Mesenchymal stem cell (in vitro differentiated cells and primary cell): ENCODE results near the gene TBC1D22A.

Source experiments
- DNase-seq: peaks from one replicate; pipeline ENCODE4 v3.0.0-alpha.2; 2013
- H2AFZ ChIP-seq: one replicate; pipeline ENCODE4 v1.6.1; 2013; ENCODE audit warnings: low read depth, mild to moderate bottlenecking, control low read depth, inconsistent platforms, low read length, moderate library complexity
- H2AK5ac ChIP-seq: 2 replicates; pipeline ENCODE4 v1.6.1; 2013; ENCODE audit warnings: low read length, moderate library complexity, mild to moderate bottlenecking, inconsistent platforms; ENCODE audit not compliant: severe bottlenecking
- H2BK120ac ChIP-seq: one replicate; pipeline ENCODE4 v1.6.1; 2013; ENCODE audit warnings: low read depth, mild to moderate bottlenecking, inconsistent platforms, low read length, moderate library complexity
- H2BK12ac ChIP-seq, 2 experiments: one replicate each; pipeline ENCODE4 v1.6.1; 2013; ENCODE audit warnings: inconsistent platforms in 2 of 2, low read length in 2 of 2, mild to moderate bottlenecking in 2 of 2, moderate library complexity in 2 of 2, control low read depth in 1 of 2
- H2BK15ac ChIP-seq: one replicate; pipeline ENCODE4 v1.6.1; 2013; ENCODE audit warnings: mild to moderate bottlenecking, low read depth, inconsistent platforms; ENCODE audit not compliant: poor library complexity, severe bottlenecking
- H2BK5ac ChIP-seq: 2 replicates; pipeline ENCODE4 v1.6.1; 2013; ENCODE audit warnings: low read depth, mild to moderate bottlenecking, low read length, control low read depth, inconsistent platforms; ENCODE audit not compliant: poor library complexity, severe bottlenecking
- H3K14ac ChIP-seq, 2 experiments: one replicate each; pipeline ENCODE4 v1.6.1; 2013; ENCODE audit warnings: inconsistent platforms in 2 of 2, low read length in 2 of 2, control low read depth in 1 of 2, mild to moderate bottlenecking in 1 of 2, moderate library complexity in 1 of 2
- H3K18ac ChIP-seq, 2 experiments: one replicate each; pipeline ENCODE4 v1.6.1; 2013; ENCODE audit warnings: inconsistent platforms in 2 of 2, low read length in 2 of 2, control low read depth in 1 of 2, low read depth in 1 of 2, mild to moderate bottlenecking in 1 of 2
- H3K23ac ChIP-seq, 2 experiments: one replicate each; pipeline ENCODE4 v1.6.1; 2013; ENCODE audit warnings: inconsistent platforms in 2 of 2, low read length in 2 of 2, mild to moderate bottlenecking in 2 of 2, moderate library complexity in 2 of 2, control low read depth in 1 of 2
- H3K27ac ChIP-seq: 2 replicates; pipeline ENCODE4 v1.5.1; 2013; ENCODE audit warnings: mild to moderate bottlenecking, moderate library complexity, low read length, control low read depth, inconsistent platforms; ENCODE audit not compliant: poor library complexity, severe bottlenecking
- H3K27me3 ChIP-seq, 2 experiments: 2 replicates each; pipeline versions ENCODE4 v1.6.1 to v1.7.0; 2013; ENCODE audit warnings: low read length in 2 of 2, mild to moderate bottlenecking in 2 of 2, moderate library complexity in 2 of 2, control low read depth in 1 of 2, inconsistent platforms in 1 of 2; ENCODE audit not compliant: control insufficient read depth in 1 of 2, insufficient read depth in 1 of 2
- H3K36me3 ChIP-seq, 2 experiments: 2 replicates each; pipeline versions ENCODE4 v1.6.1 to v1.7.0; 2013; ENCODE audit warnings: low read length in 2 of 2, control low read depth in 1 of 2, inconsistent platforms in 1 of 2, low read depth in 1 of 2, mild to moderate bottlenecking in 1 of 2; ENCODE audit not compliant: insufficient read depth in 2 of 2, control insufficient read depth in 1 of 2
- H3K4ac ChIP-seq, 2 experiments: one replicate each; pipeline ENCODE4 v1.6.1; 2013; ENCODE audit warnings: inconsistent platforms in 2 of 2, low read length in 2 of 2, mild to moderate bottlenecking in 2 of 2, moderate library complexity in 2 of 2, control low read depth in 1 of 2, low read depth in 1 of 2
- H3K4me1 ChIP-seq: 2 replicates; pipeline ENCODE4 v1.6.1; 2013; ENCODE audit warnings: low read depth, low read length, control low read depth; ENCODE audit not compliant: control insufficient read depth, insufficient read depth
- H3K4me2 ChIP-seq: 2 replicates; pipeline ENCODE4 v1.6.1; 2013; ENCODE audit warnings: low read length, mild to moderate bottlenecking, inconsistent platforms; ENCODE audit not compliant: poor library complexity, severe bottlenecking
- H3K4me3 ChIP-seq, 2 experiments: 2 replicates each; pipeline versions ENCODE4 v1.5.1 to v1.7.0; 2013; ENCODE audit warnings: low read length in 2 of 2, mild to moderate bottlenecking in 2 of 2, control low read depth in 1 of 2, low read depth in 1 of 2; ENCODE audit not compliant: insufficient read depth in 1 of 2
- H3K79me1 ChIP-seq: replicated peaks from 2 replicates; pipeline ENCODE4 v1.6.1; 2013; ENCODE audit warnings: mild to moderate bottlenecking, control low read depth, low read length, inconsistent platforms; ENCODE audit not compliant: poor library complexity, severe bottlenecking
- H3K9ac ChIP-seq: 2 replicates; pipeline ENCODE4 v1.7.0; 2013; ENCODE audit warnings: mild to moderate bottlenecking, low read length, moderate library complexity
- H3K9me3 ChIP-seq: 2 replicates; pipeline ENCODE4 v1.7.0; 2013; ENCODE audit warnings: mild to moderate bottlenecking, low read length; ENCODE audit not compliant: control insufficient read depth
- H4K8ac ChIP-seq: one replicate; pipeline ENCODE4 v1.6.1; 2013; ENCODE audit warnings: inconsistent platforms, mild to moderate bottlenecking, low read length, moderate library complexity
- H4K91ac ChIP-seq: one replicate; pipeline ENCODE4 v1.6.1; 2013; ENCODE audit warnings: mild to moderate bottlenecking, low read length, inconsistent platforms
- WGBS: methylation state at CpG from one replicate; pipeline ENCODE4 v1.1.7; 2013; ENCODE audit warnings: mixed read lengths; 5-methylcytosine and 5-hydroxymethylcytosine counted together

TBC1D22A gene

DNA sequence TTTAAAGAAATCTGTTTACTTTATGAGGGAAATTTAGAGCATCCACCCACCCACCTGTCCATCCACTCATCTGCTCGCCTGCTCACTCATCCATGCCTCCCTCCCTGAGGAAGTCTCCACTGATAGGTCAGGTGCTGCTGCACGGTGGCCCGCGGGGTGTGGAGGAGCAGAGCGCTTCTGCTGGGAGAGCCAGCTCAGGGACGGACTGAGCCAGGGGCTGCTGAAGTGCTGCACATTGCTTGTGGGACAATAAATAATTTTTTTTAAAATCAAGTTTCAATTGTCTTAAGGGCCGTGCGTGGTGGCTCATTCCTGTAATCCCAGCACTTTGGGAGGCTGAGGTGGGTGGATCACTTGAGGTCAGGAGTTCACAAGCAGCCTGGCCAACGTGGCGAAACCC lies 148.9 kb downstream of the TBC1D22A start:
- Histone ChIP-seq H3K36me3 (peaks cover 24 to 55% of the 10 kb centered on the region in 2 experiments), H3K27me3 (no peaks in the 10 kb centered on the region), H2AK5ac (no peak overlapping the region), H2BK15ac (no peak overlapping the region), H3K14ac (no peak overlapping the region), H3K23ac (no peak overlapping the region), H3K4ac (no peak overlapping the region), H3K4me1 (peaks cover 12% of the 10 kb centered on the region), H3K79me1 (peaks cover 46% of the 10 kb centered on the region), H3K4me2 (no peak overlapping the region), H4K91ac (no peak overlapping the region), H2BK120ac (no peak overlapping the region), H3K9ac (no peak overlapping the region), H3K4me3 (no peak overlapping the region), H2AFZ (no peak overlapping the region), H3K18ac (no peak overlapping the region), H2BK5ac (no peak overlapping the region), H3K27ac (no peak overlapping the region), H4K8ac (no peak overlapping the region), H2BK12ac (no peak overlapping the region), H3K9me3 (no peaks in the 10 kb centered on the region)
- DNase-seq: no peak
- WGBS: 95% methylated on average over 10 of the region's 10 CpGs

DNA sequence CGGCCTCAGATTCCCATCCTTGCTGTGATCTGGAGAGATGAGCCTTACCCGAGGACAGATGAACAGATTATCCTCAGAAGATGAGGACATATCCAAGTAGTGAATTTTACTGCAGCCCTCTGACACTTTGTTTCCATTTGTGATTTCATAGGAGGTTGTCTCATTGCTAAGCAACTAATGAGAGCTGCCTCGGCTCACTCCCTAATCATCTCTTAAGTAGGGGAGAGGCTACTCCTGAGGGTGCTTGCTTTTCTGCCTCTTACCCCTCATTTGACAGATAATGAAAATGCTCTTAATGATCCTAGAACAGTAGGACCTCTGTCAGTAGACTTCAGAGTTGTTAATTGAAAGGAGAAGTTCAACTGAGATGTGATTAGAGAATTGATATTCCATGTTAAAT lies 150.9 kb downstream of the TBC1D22A start:
- peak; percentile 22 for DNase-seq
- peak overlapping the region; percentile 12 for H3K9ac ChIP-seq
- no peak overlapping the region for H3K4me2 ChIP-seq
- H3K4ac ChIP-seq: no peak overlapping the region
- WGBS: 75% methylated on average over 2 of the region's 3 CpGs
- H3K79me1 ChIP-seq: peaks cover 48% of the 10 kb centered on the region
- H3K23ac ChIP-seq: no peak overlapping the region
- no peak overlapping the region for H3K27ac ChIP-seq
- no peak overlapping the region for H3K14ac ChIP-seq
- H4K91ac ChIP-seq: no peak overlapping the region
- H3K4me3 ChIP-seq: no peak overlapping the region
- no peak overlapping the region for H2BK5ac ChIP-seq
- no peak overlapping the region for H2BK15ac ChIP-seq
- no peaks in the 10 kb centered on the region for H3K9me3 ChIP-seq
- H2AFZ ChIP-seq: no peak overlapping the region
- H3K36me3 ChIP-seq: peaks cover 35 to 61% of the 10 kb centered on the region in 2 experiments
- no peak overlapping the region for H3K18ac ChIP-seq
- no peak overlapping the region for H2AK5ac ChIP-seq
- H4K8ac ChIP-seq: no peak overlapping the region
- H2BK12ac ChIP-seq: no peak overlapping the region
- no peaks in the 10 kb centered on the region for H3K27me3 ChIP-seq
- no peak overlapping the region for H2BK120ac ChIP-seq
- H3K4me1 ChIP-seq: peaks cover 14% of the 10 kb centered on the region

DNA sequence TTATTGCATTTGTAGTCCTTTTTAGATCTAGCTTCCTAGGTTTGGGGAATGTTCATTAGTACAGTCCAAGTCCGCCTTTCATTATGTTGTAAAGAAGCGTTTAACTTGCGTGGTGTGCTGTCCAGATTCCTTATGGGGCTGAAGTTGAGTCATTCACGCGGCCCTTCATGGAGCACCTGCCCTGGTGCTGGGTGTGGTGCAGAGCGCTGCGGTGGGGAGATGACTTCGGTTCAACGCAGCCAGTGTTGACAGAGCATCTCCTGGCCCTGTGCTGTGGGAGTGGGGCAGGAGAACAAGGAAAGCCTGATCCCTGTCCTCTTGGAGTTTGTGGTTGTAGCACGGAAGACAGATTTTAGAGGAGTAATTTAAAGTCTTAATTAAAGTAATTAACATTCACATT lies 152.0 kb downstream of the TBC1D22A start:
- no peak overlapping the region for H3K18ac ChIP-seq
- no peak overlapping the region for H2BK12ac ChIP-seq
- H2BK15ac ChIP-seq: no peak overlapping the region
- no peak overlapping the region for H2BK120ac ChIP-seq
- no peaks in the 10 kb centered on the region for H3K27me3 ChIP-seq
- H3K14ac ChIP-seq: no peak overlapping the region
- H4K91ac ChIP-seq: no peak overlapping the region
- H3K4me2 ChIP-seq: no peak overlapping the region
- H2AK5ac ChIP-seq: no peak overlapping the region
- no peak overlapping the region for H3K4me3 ChIP-seq
- no peak overlapping the region for H2AFZ ChIP-seq
- no peak overlapping the region for H2BK5ac ChIP-seq
- no peak overlapping the region for H3K27ac ChIP-seq
- H3K79me1 ChIP-seq: peaks cover 42% of the 10 kb centered on the region
- H4K8ac ChIP-seq: no peak overlapping the region
- DNase-seq: no peak
- H3K36me3 ChIP-seq: peaks cover 47 to 58% of the 10 kb centered on the region in 2 experiments
- no peak overlapping the region for H3K9ac ChIP-seq
- H3K23ac ChIP-seq: no peak overlapping the region
- H3K9me3 ChIP-seq: no peaks in the 10 kb centered on the region
- H3K4ac ChIP-seq: no peak overlapping the region
- WGBS: 99% methylated on average over 9 of the region's 10 CpGs
- peaks cover 14% of the 10 kb centered on the region for H3K4me1 ChIP-seq

DNA sequence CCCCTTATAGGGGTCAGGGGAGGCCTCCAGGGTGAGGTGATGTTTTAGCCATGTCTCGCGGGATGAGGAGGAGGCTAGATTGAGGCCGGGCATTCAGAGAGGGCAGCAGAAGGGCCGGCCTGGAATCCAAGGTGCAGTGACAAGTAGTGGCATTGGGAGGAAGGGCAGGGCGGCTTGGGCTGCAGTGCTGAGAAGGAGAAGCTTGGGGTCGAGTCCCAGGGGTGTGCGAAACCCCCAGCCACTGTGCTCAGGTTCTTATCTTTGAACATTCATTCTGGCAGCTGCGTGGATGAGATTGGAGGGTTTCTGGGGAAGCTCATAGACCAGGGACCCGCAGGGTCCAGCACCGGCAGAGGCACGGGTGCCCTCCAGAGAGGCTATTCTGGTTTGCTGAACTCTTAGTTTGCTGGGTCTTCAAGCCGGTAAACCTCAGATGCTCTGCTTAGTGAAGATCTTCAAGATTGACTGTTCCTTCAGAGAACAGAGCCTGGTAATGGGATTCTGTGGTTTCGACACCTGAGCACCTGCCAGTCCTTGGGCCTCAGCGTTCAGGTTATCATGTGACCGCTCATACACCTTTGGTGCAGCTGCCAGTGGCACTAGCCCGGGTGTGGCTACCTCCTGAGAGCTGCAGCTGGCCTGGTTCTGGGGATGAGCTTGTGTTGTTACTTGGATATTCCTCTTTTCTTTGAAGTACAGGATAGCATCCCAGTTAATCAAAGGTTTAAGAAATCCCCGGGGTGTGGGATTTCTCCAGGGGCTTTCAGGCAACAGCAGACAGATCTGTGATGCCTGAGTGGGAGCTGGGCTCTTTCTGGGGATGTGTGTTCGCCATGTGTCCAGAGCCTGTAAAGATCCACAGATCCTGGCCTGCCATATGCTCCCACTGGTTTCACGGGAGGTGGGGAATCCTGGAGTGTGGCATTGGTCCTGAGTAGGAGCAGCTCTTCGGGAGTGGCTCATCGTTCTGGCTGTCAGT lies 152.8 kb downstream of the TBC1D22A start:
- H2AK5ac ChIP-seq: no peak overlapping the region
- H3K4ac ChIP-seq: no peak overlapping the region
- no peak overlapping the region for H2BK5ac ChIP-seq
- H4K8ac ChIP-seq: no peak overlapping the region
- H3K4me2 ChIP-seq: no peak overlapping the region
- no peak overlapping the region for H3K14ac ChIP-seq
- no peak overlapping the region for H4K91ac ChIP-seq
- no peaks in the 10 kb centered on the region for H3K9me3 ChIP-seq
- H2BK15ac ChIP-seq: no peak overlapping the region
- H2BK12ac ChIP-seq: no peak overlapping the region
- no peak overlapping the region for H3K18ac ChIP-seq
- no peaks in the 10 kb centered on the region for H3K27me3 ChIP-seq
- whole genome bisulfite sequencing: 97% methylated on average over 21 of the region's 21 CpGs
- no peak overlapping the region for H2AFZ ChIP-seq
- no peak overlapping the region for H3K23ac ChIP-seq
- H3K36me3 ChIP-seq: peaks cover 52 to 53% of the 10 kb centered on the region in 2 experiments
- H3K27ac ChIP-seq: no peak overlapping the region
- peaks cover 40% of the 10 kb centered on the region for H3K79me1 ChIP-seq
- H3K4me3 ChIP-seq: no peak overlapping the region
- H3K4me1 ChIP-seq: peaks cover 12% of the 10 kb centered on the region
- no peak overlapping the region for H3K9ac ChIP-seq
- DNase-seq: no peak
- H2BK120ac ChIP-seq: no peak overlapping the region
